GM21447 (cell line): ENCODE data around the gene RNASE2.
"Not testable (repeated sequence)": the region's sequence is repeated elsewhere in the genome, so short reads cannot be mapped to it uniquely, and the experiment has no call there.

Experiments used
- ATAC-seq: cut with Tn5 transposase; IDR thresholded peaks from one replicate; pipeline ENCODE4 v1.9.1; 2021; ENCODE audit not compliant: unreplicated experiment

The RNASE2 gene

GRCh38 chr14:20954736-20955537 is at the start of gene RNASE2:
Gene RNASE2 (plus strand): TSS chr14:20955487. CDS start chr14:20955772, 285 bp downstream.
- not testable (repeated sequence) for ATAC-seq

- ATAC-seq: no peak
Measured at GRCh38 chr14:20905676-20906075, 49.6 kb upstream of the RNASE2 start.

DNA sequence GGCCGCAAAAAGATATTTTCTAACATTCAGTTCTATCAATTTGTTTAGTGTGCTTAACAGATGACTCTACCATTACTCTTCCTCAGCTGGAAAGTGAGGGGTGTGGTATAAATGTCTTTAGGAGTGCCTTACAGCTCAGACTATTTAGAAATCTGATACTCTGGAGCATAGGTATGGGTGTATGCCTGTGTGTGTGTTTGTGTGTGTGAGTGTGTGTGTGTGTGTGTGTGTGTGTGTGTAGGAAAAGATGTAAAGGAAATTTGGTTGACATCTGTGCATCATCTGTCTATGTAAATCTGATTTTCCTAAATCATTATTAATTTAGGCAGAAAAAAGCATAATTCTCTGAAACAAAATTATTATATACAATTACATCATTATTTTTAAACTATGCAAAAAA is 48.1 kb upstream of the RNASE2 start:
- no peak for ATAC-seq

- not testable (repeated sequence) for ATAC-seq
Measured at GRCh38 chr14:20910822-20911221, 44.5 kb upstream of the RNASE2 start.

DNA sequence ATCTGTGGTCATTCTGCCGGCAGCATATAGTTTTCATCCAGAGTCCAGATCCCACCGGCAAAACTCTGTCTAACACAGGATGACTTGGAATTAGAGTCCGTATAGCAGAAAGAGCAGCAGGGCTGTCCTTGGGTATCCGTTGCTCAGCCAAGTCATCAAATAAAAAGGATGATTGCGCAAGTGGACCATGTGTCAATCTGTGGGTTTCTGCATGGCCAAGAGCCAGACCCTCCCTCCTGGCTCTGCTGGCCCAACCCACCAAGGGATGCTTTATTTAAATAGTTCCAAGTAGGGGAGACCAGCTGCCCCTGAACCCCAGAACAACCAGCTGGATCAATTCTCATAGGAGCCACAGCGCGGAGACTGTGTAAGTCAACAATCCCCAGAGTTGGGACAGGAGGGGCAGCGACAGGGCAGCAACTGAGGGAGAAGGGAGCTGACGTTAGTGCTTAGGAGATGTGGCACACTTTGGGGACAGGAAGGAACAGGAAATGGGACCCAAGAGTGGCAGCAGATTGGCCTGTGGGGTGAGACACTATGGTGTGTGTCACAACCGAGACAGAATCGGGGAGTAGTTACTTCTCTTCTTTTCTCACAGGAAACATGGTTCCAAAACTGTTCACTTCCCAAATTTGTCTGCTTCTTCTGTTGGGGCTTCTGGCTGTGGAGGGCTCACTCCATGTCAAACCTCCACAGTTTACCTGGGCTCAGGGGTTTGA is 36.1 kb upstream of the RNASE2 start:
- ATAC-seq: not testable (repeated sequence)

GRCh38 chr14:20923766-20924297 is 31.5 kb upstream of the RNASE2 start:
- ATAC-seq: not testable (repeated sequence)

DNA sequence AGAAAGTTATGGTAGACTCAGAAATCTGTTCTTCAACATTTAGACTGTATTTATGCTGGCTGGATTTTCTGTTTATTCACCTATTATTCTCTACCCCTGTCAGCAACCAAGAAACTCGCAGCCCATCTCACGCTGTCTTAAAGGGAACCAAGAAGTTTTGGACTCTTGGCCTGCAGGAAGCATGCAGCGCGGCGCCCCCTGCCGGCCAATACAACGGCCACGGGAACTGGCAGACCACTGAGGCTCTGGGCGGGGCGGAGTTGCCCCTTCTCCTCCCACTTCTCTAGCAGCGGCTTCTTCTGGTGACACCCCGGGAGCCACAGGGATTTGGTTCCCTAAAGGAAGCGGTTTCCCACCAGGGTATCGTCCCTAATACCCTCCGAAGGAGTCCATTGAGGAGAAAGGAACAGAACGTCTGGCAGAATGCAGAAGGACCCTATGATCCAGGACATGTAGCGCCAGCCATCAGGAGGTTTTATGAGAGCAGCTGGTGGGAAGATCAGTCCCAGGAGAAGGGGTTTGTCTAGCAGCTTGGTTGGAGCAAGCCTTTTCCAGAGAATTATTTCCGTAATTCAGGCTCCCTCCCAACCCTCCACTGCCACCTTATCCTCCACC is 21.0 kb upstream of the RNASE2 start:
- no peak for ATAC-seq

DNA sequence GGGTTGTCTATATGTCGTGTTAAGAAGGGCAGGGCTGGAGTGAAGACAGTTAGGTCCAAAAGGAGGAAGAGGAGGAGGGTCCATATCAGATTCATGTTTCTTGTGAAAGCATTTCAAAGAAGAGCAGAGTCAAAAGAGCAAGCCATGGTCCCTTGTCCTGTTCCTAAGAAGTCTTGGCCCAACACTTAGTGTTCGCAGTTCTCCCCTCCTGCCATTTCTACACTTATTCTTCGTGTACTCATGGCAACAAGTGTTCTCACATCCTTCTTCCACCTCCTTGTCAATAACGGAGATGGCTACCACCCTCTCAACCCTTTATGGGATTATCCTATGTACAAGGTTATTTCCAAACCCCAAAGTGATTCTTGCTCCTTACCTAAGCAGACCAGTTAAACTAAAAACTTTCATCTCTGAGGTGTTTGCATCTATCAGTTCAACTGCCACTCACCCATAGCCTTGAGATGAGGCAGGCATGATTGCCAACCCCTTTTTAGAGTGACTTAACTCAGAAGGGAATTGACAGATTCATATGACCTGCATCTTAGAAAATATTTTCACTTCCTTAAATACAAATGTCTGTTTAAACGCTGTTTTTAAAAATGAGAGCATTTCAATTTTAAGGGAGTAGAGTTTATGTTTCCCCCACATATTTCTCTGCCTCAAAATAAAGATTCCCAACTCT is 19.8 kb upstream of the RNASE2 start:
- no peak for ATAC-seq

DNA sequence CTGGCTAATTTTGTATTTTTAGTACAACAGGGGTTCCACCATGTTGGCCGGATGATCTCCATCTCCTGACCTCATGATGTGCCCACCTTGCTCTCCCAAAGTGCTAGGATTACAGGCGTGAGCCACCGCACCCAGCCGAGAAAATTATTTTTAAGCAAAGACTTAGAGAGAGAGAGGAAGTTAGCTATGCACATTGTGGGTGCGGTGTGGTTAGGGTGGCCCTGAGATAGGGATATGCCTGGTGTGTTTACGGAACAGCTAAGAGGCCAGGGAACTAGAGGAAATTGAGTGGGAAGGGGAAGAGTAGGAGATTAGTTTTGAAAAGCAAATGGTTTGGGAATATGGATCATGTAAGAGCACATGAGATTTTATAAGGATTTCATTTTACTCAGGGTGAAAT is 10.1 kb upstream of the RNASE2 start:
- not testable (repeated sequence) for ATAC-seq

GRCh38 chr14:20946707-20947106 is 8.6 kb upstream of the RNASE2 start:
- ATAC-seq: not testable (repeated sequence)

DNA sequence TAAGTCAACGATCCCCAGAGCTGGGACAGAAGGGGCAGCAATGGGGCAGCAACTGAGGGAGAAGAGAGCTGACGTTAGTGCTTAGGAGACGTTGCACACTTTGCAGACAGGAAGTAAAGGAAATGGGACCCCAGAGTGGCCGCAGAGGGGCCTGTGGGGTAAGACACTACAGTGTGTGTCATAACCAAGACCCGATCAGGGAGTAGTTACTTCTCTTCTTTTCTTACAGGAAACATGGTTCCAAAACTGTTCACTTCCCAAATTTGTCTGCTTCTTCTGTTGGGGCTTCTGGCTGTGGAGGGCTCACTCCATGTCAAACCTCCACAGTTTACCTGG is 219 bp downstream of the RNASE2 start:
- not testable (repeated sequence) for ATAC-seq

- no peak for ATAC-seq
Measured at GRCh38 chr14:20956376-20956976, 1.2 kb downstream of the RNASE2 start.

GRCh38 chr14:20958946-20959345 is 3.7 kb downstream of the RNASE2 start:
- not testable (repeated sequence) for ATAC-seq

DNA sequence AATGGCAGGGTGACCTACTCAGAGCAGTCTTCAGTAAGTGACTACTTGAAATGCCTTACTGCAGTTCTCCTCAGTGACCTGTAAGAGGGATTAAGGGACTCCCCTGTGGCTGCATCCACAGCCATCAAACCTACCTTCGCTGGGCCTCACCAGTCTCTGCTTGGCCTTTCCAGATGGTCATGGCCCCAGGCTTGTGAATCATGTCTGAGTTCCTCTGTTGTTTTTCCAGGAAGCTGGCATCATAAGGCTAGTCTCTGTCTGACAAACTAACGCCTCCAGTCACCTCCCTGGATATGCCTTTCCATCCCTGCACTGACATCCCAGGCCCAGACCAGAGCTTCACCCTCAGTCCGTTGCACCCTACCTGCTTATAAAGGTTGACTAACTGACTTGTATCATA is 14.0 kb downstream of the RNASE2 start:
- no peak for ATAC-seq

GRCh38 chr14:20970647-20970982 is 15.3 kb downstream of the RNASE2 start:
- ATAC-seq: peak; percentile 11

DNA sequence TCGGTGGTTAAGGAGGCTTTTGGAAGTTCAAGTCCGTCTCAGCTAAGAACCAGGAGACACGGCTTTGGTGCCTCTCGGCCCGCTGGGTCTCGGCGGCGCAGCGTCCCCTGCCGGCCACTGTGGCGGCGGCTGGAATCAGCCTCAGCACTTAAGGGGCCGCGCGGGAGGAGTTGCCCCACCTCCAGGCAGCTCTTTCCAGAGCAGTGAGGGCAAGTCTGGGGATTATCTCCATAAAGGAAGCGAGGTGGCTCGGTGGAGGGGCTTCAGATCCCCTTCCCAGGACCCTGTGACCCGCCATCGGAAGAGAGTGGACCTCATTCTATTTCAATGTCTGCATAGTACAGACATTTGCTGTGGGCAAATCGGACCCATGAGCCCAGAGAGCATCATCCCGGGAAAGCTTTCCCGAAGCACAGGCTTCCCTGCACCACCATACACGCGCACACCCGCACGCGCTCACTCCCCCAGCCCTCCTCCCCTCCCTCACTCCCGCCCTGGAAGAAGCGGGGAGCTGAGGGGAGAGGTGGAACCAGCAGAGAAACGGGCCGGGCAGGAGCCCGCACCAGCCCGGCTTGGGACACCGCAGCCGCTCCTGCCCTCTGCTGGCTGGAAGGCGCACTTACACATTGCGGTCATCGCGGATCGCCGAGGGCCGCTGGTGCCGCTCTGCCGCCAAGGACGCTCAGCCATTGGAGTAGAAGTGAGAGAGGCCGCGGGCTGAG is 15.9 kb downstream of the RNASE2 start:
- ATAC-seq: peak; percentile 91

- ATAC-seq: no peak
Measured at GRCh38 chr14:20971705-20972021, 16.4 kb downstream of the RNASE2 start.

- ATAC-seq: no peak
Measured at GRCh38 chr14:20973501-20973900, 18.2 kb downstream of the RNASE2 start.

DNA sequence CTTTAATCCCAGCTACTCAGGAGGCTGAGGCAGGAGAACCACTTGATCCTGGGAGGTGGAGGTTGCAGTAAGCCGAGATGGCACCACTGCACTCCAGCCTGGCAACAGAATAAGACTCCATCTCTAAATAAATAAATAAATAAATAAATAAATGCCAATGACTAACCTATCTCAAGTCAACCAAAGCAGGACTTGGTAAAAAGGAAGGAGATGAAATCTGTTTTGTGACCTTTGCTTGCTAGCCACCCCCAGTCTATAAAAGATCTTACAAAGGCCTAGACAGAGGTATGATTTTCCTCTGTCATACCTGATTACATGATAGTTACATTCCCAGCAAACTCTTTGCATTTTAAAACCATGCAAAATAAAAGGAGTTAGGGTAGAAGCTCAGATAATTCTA is 21.0 kb downstream of the RNASE2 start:
- no peak for ATAC-seq

DNA sequence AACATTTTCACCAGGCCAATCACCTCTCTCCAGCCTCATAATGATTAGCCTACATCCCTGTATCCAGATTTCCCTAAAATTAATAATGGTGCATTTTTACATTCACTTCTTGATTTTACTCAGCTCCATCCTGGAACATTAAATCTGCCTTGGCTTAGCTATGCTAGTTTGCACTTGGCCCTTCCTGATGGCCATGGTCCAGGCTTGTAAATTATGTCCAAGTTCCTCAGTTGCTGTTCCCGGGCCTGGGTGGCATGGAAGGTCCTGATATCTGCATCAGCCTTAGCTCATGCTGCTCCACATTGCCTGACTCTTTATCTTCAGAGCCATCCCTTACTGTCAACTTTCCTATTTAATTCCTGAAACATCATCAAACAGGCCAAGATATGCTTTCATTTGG is 23.4 kb downstream of the RNASE2 start:
- ATAC-seq: no peak
